Measurements from ENCODE around the gene SLC12A5.
"Not testable (repeated sequence)": the region's sequence is repeated elsewhere in the genome, so short reads cannot be mapped to it uniquely, and the experiment has no call there.

SLC12A5 gene

DNA sequence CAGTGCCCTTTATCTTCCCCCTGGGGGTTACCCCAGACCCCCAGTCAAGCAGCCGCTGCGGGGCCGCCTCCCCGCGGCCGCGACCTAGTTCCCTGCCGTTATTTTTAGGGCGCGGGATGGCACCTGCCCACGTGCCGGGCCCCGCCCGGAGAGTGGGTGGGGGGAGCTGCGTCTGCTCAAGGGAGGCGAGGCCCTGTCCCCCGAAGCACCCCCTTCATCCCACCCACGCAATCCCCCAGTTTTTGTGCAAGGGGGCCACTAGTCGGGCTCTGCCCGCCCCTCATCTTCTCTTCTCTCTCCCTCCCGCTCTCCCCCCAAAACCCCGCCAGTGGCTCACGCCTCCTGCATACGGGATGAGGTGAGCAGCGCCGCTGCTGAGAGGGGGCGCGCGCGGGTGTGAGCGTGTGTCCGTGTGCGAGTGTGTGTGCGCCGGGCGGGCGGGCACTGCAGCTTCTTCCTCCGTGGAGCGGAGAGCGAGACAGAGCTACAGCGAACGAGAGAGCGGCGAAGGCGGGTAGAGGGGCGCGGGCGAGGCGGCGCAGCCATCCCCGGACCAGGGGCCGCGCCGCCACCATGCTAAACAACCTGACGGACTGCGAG is at the start of gene SLC12A5:
Gene SLC12A5, plus strand, starts transcription at position 444 of the 600 bp plus-strand sequence. Its CDS starts 130 bp downstream, at position 574.
- no peak for DNase-seq

DNA sequence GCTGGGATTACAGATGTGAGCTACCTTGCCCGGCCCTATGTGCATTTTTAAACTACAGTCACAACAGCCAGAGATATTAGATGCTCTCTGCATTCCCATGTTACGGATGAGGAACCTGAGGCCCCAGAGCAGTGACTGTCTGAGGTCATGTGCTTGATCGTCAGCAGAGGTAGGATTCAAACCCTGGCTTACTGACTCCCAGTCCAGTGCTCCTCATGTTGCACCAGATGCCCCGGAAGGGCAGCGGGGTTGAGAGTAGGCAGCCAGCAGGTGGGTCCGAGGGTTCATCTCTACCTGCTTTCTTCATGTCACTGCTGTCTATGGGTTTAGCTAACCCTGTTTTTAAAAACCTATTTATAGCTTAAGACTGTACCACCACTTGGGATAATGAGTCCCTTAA is 47.8 kb upstream of the SLC12A5 start:
- no peak for DNase-seq

DNA sequence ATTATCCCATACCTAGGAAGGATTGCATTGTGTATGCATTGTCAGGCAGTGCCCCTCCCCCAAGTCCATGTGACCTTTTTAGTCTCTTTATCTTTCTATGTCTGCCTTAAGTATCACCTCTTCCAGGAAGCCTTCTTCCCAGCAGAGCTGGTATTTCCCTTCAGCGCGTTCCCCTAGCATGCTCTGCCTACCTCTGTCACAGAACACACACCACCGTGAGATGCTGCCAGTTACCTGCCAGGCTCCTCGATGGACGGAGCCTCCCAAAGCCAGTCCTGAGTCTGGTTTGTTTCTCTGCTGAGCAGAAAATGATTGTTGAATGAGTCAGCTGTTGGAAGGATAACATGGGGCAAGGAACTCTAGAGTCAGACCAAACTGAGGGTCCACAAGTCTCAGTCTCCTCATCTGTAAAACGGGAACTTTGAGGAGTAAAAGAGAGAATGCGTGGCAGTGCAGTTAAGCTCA is 45.7 kb upstream of the SLC12A5 start:
- no peak for DNase-seq

DNA sequence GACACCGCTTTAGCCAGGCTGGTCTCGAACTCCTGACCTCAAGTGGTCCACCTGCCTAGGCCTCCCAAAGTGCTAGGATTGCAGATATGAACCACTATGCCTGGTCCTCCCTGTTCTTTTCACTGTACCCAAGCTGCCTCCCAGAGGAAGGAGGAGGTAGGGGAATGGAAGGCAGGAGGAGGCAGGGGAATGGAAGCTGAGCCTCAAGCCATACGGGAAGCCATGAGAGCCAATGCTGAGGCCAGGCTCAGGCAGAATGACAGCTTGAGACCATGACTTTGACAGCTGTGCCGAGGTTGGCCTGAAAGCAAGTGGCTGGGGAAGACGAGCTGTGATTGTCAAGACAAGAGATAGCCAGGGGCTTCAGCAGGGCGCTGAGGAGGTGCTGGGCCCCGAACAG is 43.4 kb upstream of the SLC12A5 start:
- DNase-seq: no peak

DNA sequence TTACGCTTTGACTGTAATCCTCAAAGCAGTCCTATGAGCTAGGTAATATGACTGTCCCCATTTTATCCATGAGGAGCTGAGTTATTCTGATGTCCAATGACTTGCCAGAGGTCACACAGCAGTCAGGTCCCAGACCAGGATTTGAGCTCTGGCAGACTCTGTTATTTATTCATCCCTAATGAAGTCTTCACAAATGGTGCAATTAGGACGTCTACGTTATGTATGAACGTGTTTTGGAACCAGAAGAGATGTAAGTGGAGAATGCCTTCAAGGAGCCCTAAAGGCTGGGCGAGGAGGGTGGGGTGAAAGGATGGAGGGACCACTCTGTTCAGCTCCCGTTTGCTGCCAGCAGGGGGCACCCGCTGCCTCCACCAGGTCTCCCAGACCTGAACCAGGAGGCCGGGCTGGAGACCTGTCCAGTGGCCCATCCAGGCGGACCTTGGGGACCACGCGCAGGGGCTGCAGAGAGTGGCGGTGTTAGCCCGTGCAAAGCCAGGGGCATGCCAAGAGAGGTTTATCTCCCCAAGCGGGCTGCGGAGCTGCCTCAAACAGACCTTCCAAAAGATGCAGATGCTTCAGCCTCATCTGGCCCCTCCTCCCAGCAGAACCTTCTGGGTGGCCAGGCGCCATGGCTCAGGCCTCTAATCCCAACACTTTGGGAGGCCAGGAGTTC is 41.8 kb upstream of the SLC12A5 start:
- DNase-seq: peak; percentile 68 to 74

DNA sequence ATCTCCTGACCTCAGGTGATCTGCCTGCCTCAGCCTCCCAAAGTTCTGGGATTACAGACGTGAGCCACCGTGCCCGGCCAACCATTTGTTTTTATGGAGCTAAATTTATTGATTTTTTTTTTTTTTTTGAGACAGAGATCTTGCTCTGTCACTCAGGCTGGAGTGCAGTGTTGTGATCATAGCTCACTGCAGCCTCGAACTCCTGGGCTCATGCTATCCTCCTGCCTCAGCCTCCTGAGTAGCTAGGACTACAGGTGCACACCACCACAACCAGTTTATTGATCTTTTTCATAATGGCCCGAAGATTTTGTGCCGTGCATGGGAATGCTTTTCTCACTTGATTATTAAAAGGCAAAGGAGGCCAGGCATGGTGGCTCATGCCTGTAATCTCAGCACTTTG is 40.2 kb upstream of the SLC12A5 start:
- not testable (repeated sequence) for DNase-seq

DNA sequence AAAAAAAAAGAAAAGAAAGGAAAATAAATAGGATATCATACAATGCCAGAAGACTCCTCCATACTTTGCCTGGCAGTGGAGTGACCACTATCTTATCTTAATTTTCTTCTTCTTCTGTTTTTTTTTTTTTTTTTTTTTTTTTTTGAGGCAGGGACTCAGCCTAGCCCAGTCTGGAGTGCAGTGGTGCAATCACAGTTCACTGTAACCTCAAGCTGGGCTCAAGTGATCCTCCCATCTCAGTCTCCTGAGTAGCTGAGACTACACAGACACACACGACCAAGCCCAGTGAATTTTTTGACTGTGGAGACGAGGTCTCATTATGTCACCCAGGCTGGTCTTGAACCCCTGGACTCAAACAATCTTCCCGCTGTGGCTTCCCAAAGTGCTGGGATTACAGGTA is 37.4 kb upstream of the SLC12A5 start:
- no peak for DNase-seq

DNA sequence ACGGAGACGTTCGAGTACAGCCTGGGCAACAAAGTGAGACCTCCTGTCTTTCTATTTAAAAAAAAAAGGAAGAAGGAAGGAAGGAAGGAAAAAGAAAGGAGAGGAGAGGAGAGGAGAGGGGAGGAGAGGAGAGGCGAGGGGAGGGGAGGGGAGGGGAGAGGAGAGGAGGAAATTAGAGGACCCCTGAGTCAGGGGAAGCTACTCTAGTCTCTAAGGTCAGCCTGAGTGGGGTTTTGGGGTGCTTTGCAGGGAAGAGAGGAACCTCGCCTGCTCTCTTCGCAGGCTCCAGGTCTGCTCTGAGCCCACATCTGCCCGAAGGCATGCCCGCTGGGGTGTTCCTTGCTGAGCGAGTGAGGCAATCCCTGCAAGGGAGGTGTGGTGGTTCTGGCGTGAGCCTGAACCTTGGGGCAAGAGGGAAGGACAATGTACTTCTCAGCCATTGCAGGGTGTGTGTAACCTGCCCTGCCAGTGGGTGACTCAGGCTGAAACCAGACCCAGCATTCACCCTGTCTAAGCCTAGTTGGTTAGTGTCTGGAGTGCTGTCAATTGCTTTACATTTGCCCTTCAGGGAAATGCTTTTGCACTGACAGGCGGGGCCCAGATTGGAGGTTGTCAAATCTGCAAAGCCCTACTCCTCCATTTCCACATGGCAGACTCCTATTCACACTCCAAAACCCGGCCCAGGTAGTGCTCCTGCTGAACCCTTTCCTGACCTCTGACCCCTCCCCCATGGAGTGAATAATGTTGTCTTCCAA is 35.6 kb upstream of the SLC12A5 start:
- no peak for DNase-seq

DNA sequence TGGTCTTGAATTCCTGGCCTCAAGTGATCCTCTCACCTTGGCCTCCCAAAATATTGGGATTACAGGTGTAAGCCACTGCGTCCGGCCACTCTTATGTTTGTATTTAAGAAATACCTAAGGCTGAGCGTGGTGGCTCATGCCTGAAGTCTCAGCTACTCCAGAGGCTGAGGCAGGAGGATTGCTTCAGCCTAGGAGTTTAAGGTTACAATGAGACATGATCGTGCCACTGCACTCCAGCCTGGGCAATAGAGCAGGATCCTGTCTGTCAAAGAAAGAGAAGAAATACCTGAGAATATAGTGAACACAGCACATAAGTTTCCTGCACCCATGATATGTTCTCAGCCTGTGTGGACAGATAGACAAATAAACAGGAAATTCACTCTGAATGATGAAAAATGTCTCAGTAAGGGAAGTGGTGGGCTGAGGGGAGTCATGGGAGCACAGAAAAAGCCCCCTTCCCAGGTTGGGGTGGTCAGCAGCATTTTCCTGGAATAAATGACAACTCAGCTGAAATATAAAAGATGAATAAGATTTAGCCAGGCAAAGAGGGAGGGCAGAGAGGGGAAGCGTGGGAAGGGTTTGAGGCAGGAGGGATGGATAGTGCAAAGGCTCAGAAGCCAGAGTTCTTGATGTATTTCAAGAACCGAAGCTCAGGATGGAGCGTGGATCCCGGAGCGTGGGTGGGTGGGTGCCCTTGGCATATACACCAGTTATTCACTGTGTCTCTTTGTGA is 34.1 kb upstream of the SLC12A5 start:
- DNase-seq: no peak

DNA sequence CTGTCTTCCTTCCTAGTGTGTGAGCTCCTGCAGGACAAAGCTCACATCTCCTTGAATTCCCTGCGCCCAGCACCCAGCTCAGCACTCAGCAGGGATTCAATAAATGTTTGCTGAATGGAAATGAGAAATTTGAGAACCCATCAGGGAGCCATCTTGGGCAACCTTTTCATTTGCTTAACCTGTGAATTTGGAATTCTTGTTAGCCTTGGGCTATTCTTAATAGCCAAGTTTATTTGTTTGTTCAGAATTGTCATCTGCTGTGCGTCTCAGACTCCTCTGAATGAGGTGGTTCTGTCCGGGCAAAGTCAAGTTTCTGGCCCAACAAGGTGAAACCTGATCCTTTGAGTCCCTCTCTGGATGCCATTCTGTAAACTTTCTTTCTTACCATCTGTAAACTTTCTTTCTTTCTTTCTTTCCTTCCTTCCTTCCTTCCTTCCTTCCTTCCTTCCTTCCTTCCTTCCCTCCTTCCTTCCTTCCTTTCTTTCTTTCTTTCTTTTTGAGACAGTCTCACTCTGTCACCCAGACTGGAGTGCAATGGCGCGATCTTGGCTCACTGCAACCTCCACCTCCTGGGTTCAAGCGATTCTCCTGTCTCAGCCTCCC is 33.4 kb upstream of the SLC12A5 start:
- not testable (repeated sequence) for DNase-seq

DNA sequence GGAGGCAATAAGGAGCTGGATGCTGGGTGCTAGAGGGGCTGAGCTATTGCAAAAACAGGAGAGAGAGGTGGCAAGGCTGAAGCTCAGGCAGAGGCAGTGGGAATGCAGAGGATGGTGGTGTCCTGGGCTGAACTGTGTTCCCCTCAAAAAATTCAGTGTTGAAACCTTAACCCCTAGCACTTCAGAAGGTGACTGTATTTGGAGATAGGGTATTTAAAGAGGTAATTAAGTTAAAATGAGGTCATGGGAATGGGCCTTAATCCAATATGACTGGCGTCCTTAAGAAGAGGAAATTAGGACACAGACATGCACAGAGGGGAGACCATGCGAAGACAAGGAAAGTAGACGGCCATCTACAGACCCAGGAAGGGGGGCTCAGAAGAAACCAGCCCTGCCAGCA is 31.8 kb upstream of the SLC12A5 start:
- no peak for DNase-seq

DNA sequence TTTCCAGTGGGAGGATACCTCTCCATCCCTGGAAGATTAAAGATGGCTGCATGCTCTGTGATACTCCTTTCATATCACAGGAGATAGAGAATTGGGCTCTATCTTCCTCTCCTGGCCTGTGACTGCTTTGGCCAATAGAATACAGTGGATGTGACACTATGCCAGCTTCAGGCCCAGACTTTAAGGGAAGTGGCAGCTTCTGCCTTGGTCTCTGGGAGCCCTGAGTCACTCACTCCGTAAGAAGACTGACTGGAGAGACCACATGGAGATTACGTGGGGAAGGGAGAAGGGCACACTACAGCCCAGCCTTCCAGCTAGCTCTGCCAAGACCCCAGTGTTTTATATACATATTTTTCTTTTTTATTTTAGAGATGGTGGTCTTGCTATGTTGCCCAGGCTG is 30.7 kb upstream of the SLC12A5 start:
- DNase-seq: no peak

DNA sequence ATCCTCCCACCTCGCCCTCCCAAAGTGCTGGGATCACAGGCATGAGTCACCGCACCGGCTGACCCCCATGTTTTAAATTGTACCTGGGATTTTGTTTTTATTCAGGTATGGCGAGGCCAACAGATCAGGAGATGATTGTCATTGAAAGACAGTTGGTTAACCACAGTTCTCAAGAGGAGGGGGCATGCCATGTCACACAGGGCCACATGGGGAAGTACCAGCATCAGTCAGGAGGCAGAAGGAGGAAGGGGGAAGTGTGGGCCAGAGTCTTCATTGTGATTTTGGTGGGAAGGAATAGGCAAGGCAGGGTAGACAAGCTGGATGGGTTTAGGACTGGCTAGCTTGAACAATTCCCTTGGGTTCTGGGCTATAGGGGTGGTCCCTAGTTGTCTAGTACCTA is 30.3 kb upstream of the SLC12A5 start:
- no peak for DNase-seq

DNA sequence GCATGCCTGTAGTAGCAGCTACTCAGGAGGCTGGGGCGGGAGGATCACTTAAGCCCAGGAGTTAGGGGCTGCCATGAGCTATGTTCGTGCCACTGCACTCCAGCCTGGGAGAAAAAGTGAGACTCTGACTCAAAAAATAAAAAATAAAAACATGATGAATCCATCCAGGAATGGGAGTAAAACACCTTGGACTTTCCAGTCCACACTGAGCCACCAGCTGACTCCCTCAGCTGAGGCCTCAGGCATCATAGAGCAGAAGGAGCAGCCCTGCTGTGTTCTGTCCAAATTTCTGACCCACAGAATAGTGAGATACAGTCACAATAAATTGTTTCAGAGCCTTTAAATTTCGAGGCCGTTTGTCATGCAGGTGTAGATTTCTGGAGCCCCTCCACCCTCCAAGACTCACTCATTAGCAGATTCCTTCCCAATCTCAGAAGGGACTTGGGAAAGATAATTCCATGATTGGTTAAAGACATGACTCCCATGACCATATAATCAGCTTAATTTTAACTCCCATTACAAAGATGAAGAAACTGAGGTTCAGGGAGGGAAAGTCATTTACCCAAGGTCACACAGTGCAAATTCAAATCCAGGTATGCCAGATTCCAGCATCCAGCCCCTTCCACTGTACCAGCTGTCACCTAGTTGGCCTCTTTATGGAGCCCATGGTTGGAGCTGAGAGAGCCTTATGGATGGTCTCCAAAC is 29.3 kb upstream of the SLC12A5 start:
- DNase-seq: no peak

DNA sequence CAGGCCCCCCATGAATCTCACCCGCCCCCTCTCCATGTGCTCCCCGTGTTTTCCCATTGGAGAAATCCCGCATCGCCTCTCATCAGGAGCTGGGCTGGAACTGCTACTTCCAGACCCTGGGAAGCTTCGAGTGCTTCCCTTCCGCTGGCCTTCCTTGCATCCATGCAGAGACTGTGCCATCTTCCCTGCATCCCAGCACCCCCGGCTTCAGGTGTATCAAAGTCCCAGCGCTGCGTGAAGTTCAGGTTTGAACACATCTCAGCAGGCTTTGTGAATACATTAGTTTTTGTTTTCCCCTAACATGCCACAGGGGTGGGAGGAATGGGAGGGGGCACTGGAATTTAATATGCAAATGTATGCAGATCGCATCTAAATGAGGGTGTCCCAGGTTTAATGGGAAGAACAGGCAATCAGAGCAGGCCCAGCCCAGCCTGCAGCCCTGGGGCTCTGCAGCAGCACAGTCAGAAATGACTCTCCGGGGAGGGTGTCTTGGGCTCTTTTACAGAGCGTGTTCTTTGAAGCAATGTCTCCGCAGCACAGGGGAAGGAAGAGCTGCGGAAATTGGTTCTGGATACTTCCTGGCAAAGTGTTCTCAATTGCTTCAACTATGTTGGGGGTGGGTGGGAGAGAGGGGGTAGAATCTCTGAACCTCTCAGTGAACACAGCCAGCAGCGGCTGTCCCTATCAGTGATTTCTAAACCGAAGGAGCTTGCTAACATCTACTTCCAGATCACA is 28.6 kb upstream of the SLC12A5 start:
- DNase-seq: no peak

DNA sequence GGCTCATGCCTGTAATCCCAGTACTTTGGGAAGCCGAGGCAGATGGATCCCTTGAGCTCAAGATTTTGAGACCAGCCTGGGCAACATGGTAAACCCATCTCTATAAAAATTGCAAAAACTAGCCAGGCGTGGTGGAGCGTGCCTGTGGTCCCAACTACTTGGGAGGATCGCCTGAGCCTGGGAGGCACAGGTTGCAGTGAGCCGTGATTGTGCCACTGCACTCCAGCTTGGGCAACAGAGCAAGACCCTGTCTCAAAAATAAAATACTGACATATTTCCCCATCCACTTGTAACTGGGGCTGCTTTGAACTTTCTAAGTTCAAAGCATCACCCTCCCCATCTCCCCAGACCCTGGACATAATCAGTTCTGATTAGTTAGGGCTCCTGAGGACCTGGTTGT is 27.5 kb upstream of the SLC12A5 start:
- DNase-seq: no peak

DNA sequence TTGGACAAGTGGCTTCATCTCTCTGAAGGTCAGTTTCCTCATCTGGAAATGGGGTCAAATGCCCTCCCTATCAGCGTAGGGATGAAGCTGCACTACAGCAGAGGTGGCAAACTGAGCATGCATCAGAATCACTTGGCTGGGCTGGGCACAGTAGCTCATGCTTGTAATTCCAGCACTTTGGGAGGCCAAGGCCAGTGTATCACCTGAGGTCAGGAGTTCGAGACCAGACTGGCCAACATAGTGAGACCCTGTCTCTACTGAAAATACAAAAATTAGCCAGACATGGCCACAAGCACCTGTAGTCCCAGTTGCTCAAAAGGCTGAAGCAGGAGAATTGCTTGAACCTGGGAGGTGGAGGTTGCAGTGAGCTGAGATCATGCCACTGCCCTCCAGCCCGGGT is 27.0 kb upstream of the SLC12A5 start:
- no peak for DNase-seq

DNA sequence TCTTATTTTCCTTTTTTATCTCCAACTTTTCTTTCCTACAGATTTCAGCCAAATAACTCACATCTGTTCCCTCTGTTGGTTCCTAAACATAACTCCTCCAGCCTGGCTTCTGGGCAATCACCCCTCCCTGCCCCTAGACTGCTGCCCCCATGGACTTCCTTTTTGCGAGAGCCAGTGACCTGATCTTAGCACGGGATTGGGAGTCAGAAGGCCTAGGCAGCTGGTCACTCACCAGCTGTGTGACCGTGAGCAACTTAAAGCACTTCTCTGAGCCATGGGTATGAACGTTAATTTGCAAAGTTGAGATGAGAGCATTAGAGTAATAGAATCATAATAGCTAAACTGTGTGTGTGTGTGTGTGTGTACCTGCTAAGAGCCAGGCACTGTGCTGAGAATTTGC is 24.8 kb upstream of the SLC12A5 start:
- no peak for DNase-seq

DNA sequence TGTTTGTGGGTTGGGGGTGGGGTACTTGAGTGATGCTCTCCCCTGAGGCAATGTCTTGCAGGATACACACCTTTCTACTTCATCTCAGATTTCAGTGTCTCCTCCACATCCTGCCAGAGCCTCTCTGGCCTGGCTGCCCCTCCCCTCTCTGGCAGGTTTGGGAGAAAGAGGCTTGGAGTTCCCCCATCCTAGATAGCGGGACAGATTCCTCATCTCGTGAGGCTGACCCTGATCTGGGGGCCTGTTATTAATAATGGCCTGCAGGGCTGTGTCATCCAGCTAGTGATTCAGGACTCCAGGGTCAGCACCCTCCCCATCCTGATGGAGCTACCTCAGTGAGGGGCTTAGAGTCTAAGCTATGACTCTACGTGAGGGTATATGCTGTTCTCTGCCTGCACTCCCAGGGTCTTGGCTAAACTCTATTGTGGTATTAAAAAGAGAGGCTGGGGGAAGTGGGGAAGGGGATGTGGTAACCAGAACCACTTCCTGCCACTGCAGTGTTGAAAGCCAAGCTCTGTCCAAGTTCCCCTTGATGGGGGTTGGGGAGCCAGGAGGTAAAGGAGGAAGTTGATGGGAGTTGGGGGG is 24.0 kb upstream of the SLC12A5 start:
- no peak for DNase-seq

DNA sequence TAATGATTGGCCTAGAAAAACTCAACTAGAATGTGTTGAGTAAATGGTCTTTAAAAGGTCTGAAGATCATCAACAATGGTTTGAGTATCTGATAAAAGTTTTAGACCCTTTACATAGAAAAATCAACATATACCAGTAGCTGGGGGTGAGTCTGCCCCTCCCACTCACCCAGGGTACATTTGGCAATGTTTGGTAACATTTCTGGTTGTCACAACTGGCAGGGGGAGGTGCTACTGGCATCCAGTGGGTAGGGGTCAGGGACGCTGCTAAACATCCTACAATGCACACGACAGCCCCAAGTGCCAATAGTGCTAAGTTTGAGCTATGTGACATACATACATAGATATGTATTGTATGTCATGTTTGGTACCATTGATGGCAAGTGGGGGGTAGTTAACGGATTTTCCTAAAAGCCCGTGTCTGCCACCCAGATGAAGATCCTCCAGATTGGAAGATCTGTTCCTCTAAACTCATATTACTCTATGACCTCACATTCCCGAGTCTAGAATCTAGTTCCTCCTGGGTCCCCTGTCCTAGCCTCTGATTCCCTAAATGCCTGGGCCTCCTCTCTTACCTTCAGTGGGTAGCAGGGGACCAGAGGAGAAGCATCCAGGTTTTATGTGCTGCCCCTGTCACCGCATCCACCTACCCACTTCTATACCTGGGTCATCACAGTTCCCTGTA is 22.9 kb upstream of the SLC12A5 start:
- DNase-seq: no peak

DNA sequence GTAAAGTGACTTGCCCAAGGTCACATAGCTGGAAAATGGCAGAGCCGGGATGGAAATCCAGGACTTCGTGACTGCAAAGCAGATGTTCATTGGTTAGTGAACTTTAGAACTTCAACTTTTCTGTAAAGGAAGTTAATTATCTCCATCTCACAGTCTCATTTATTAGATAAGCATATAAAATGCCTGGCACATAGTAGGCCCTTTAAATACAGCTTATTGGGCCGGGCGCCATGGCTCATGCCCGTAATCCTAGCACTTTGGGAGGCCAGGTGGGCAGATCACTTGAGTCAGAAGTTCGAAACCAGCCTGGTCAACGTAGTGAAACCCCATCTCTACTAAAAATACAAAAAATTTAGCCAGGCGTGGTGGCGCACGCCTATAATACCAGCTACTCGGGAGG is 22.1 kb upstream of the SLC12A5 start:
- no peak for DNase-seq
